Vagina (tissue), 2 donors: Measurements from ENCODE around the gene GRM8. TPM values are rescaled to one million over a fixed set of nuclear protein-coding genes. Genes with fewer than 3 reads are reported as not detected.
A peak's percentile ranks its signal among the peaks of the same experiment; 100 is the strongest.

Experiments used
- DNase-seq, 2 donors: peaks; one replicate each; pipeline ENCODE4 v3.0.0-alpha.2; 2017; ENCODE audit errors: extremely low spot score in 2 of 2
- H3K27ac ChIP-seq: fragments of 200-600 bp; sonication (generic); one replicate; pipeline ENCODE4 v1.5.1; 2019
- H3K27me3 ChIP-seq: fragments of 200-600 bp; sonication (generic); one replicate; pipeline ENCODE4 v1.5.1; 2019
- H3K36me3 ChIP-seq, 2 donors: fragments of 200-600 bp; sonication (generic); one replicate each; pipeline ENCODE4 v1.5.1; 2017 to 2019
- H3K4me1 ChIP-seq: fragments of 200-600 bp; sonication (generic); one replicate; pipeline ENCODE4 v1.5.1; 2019
- H3K4me3 ChIP-seq, 2 donors: fragments of 200-600 bp; sonication (generic); 1 replicate in 1 of 2; 2 replicates in 1 of 2; pipeline ENCODE4 v1.5.1; 2016 to 2019
- H3K9me3 ChIP-seq: fragments of 200-600 bp; sonication (generic); one replicate; pipeline ENCODE4 v1.5.1; 2019
- CTCF ChIP-seq, 3 experiments: fragments of 450-650 bp in 2 of 3; fragments of 200-600 bp in 1 of 3; sonication (generic) in 1 of 3; IDR thresholded peaks; one replicate each; pipeline ENCODE4 v1.5.1; 2017 to 2019; ENCODE audit warnings: antibody characterized with exemption in 3 of 3, mild to moderate bottlenecking in 2 of 3, moderate library complexity in 2 of 3
- POLR2A ChIP-seq, 2 donors: fragments of 450-650 bp; IDR thresholded peaks; one replicate each; pipeline ENCODE4 v1.6.1; 2017; ENCODE audit warnings: antibody characterized with exemption in 2 of 2, mild to moderate bottlenecking in 2 of 2, moderate library complexity in 2 of 2
- POLR2AphosphoS5 ChIP-seq, 2 donors: sonication (generic); formaldehyde crosslinking; IDR thresholded peaks; one replicate each; pipeline ENCODE4 v1.9.0; 2017; ENCODE audit warnings: antibody characterized with exemption in 2 of 2, mild to moderate bottlenecking in 2 of 2, low read depth in 1 of 2; ENCODE audit not compliant: insufficient read depth in 1 of 2
- intact Hi-C: fragments of 100-400 bp; cut with DNase I; formaldehyde crosslinking; loops from one replicate; pipeline ENCODE4 v1.15.1; 2023
- total RNA-seq: library from RNA; depleted of rRNA; stranded (reverse); fragments of >200 nt; gene quantifications from one replicate; pipeline ENCODE4 v1.2.3, GENCODE V29; 2016

The GRM8 gene
- total RNA-seq, 1 donor from 2014 or later = not detected

GRCh38 chr7:127251036-127251464, 1.7 kb downstream of the GRM8 start:
- H3K27me3 ChIP-seq = no peaks in the 10 kb centered on the region
- peaks cover 19% of the 10 kb centered on the region for H3K4me1 ChIP-seq
- peak overlapping the region; percentile 67 to 70 for H3K4me3 ChIP-seq
- DNase-seq = no peak
- H3K27ac ChIP-seq = no peak overlapping the region
- intact Hi-C loops = loop anchor here (5.0 kb wide), 1 partner anchor 444 kb away; no protein-coding TSS in a partner anchor
- no peaks in the 10 kb centered on the region for H3K36me3 ChIP-seq
- no peaks in the 10 kb centered on the region for H3K9me3 ChIP-seq
- TF ChIP-seq CTCF (IDR thresholded peaks at IDR 0.05) = no peak
- TF ChIP-seq POLR2AphosphoS5 (IDR thresholded peaks at IDR 0.05; ENCODE audit: insufficient read depth in 1 of 2, low read depth in 1 of 2) = no peak
- TF ChIP-seq POLR2A (IDR thresholded peaks at IDR 0.05) = no peak

- H3K4me3 ChIP-seq = peak overlapping the region in 1 of 2 donors; percentile 70
- H3K9me3 ChIP-seq = no peaks in the 10 kb centered on the region
- H3K27me3 ChIP-seq = no peaks in the 10 kb centered on the region
- H3K4me1 ChIP-seq = peaks cover 19% of the 10 kb centered on the region
- TF ChIP-seq CTCF (IDR thresholded peaks at IDR 0.05) = no peak
- no peak for TF ChIP-seq POLR2AphosphoS5 (IDR thresholded peaks at IDR 0.05; ENCODE audit: insufficient read depth in 1 of 2, low read depth in 1 of 2)
- TF ChIP-seq POLR2A (IDR thresholded peaks at IDR 0.05) = no peak
- no peak for DNase-seq
- intact Hi-C loops = loop anchor here (5.0 kb wide), 1 partner anchor 443 kb away; no protein-coding TSS in a partner anchor
- no peak overlapping the region for H3K27ac ChIP-seq
- H3K36me3 ChIP-seq = no peaks in the 10 kb centered on the region
Measured at GRCh38 chr7:127250312-127251035, 2.3 kb downstream of the GRM8 start.

- no peak for DNase-seq
- TF ChIP-seq POLR2A (IDR thresholded peaks at IDR 0.05) (no peak), CTCF (IDR thresholded peaks at IDR 0.05) (no peak), POLR2AphosphoS5 (IDR thresholded peaks at IDR 0.05; ENCODE audit: insufficient read depth in 1 of 2, low read depth in 1 of 2) (no peak)
- no peaks in the 10 kb centered on the region for H3K27me3 ChIP-seq
Measured at GRCh38 chr7:127245607-127246006, 7.1 kb downstream of the GRM8 start.

GRCh38 chr7:127245002-127245401, 7.7 kb downstream of the GRM8 start:
- TF ChIP-seq POLR2AphosphoS5 (IDR thresholded peaks at IDR 0.05; ENCODE audit: insufficient read depth in 1 of 2, low read depth in 1 of 2) = no peak
- no peak for TF ChIP-seq POLR2A (IDR thresholded peaks at IDR 0.05)
- TF ChIP-seq CTCF (IDR thresholded peaks at IDR 0.05) = no peak
- no peak overlapping the region for H3K27ac ChIP-seq
- H3K4me3 ChIP-seq = no peak overlapping the region
- intact Hi-C loops = no loop called here
- DNase-seq = no peak
- no peaks in the 10 kb centered on the region for H3K27me3 ChIP-seq
- H3K4me1 ChIP-seq = no peaks in the 10 kb centered on the region
- no peaks in the 10 kb centered on the region for H3K9me3 ChIP-seq
- no peaks in the 10 kb centered on the region for H3K36me3 ChIP-seq

More at GRCh38 chr7:127245607-127246006, 7.1 kb downstream of the GRM8 start:
- no peak overlapping the region for H3K4me3 ChIP-seq
- no peak overlapping the region for H3K27ac ChIP-seq
- intact Hi-C loops = no loop called here
- H3K4me1 ChIP-seq = peaks cover under 1% of the 10 kb centered on the region
- no peaks in the 10 kb centered on the region for H3K36me3 ChIP-seq
- no peaks in the 10 kb centered on the region for H3K9me3 ChIP-seq

- Histone ChIP-seq H3K4me3 (no peak overlapping the region), H3K27ac (no peak overlapping the region), H3K27me3 (no peaks in the 10 kb centered on the region), H3K4me1 (no peaks in the 10 kb centered on the region), H3K36me3 (no peaks in the 10 kb centered on the region), H3K9me3 (no peaks in the 10 kb centered on the region)
- no peak for DNase-seq
- intact Hi-C loops = no loop called here
- TF ChIP-seq CTCF (IDR thresholded peaks at IDR 0.05) (no peak), POLR2A (IDR thresholded peaks at IDR 0.05) (no peak), POLR2AphosphoS5 (IDR thresholded peaks at IDR 0.05; ENCODE audit: insufficient read depth in 1 of 2, low read depth in 1 of 2) (no peak)
Measured at GRCh38 chr7:127239814-127240213, 12.9 kb downstream of the GRM8 start.
